K562 (cell line): Measurements from ENCODE around the gene CTSF. TPM values are rescaled to one million over a fixed set of nuclear protein-coding genes. Genes with fewer than 3 reads are reported as not detected.
A peak's percentile ranks its signal among the peaks of the same experiment; 100 is the strongest.

Source experiments
- ATAC-seq: fragments of 200-7000 bp; cut with Tn5 transposase; 3 replicates; pipeline ENCODE4 v1.9.1; 2020; ENCODE audit warnings: moderate library complexity
- BruUV-seq: library from RNA; stranded (reverse); fragments of 400-500 nt; replicated peaks from 2 replicates; lab custom pipeline; 2021; lab: Mats Ljungman, UMichigan
- CTCF ChIA-PET: fragments of 300-600 bp; formaldehyde crosslinking; extraction: SDS; loops from one replicate; lab custom pipeline; 2021; ENCODE audit warnings: low intra/inter-chr PET ratio; lab: Yijun Ruan, JAX
- POLR2A ChIA-PET: fragments of 300-600, 350-650 bp; sonication (Branson Sonifier 250); formaldehyde crosslinking; extraction: SDS; loops from one replicate; lab custom pipeline; 2021; ENCODE audit warnings: antibody characterized with exemption, inconsistent platforms; lab: Yijun Ruan, JAX
- DNase-seq, 4 experiments: peaks; one replicate each; pipeline versions ENCODE4 v3.0.0 to v3.0.0-alpha.2; 2011 to 2018; ENCODE audit warnings: low spot score in 3 of 4, mixed read lengths in 3 of 4; ENCODE audit errors: extremely low read depth in 1 of 4
- FAIRE-seq: peaks from 2 replicates; lab custom pipeline; 2011; peaks lifted over from hg19 to GRCh38; lab: Jason Lieb, UNC
- H2AFZ ChIP-seq: 2 replicates; pipeline ENCODE4 v1.6.0; 2011; ENCODE audit warnings: low read depth, low read length, control low read depth, inconsistent platforms
- H3K27ac ChIP-seq: fragments of 200-600 bp; 3 replicates; pipeline ENCODE4 v1.8.0; 2011; ENCODE audit warnings: low read depth, mild to moderate bottlenecking, control low read depth, inconsistent platforms, low read length, moderate library complexity, mixed read lengths; ENCODE audit errors: extremely low read depth
- H3K27me3 ChIP-seq, 2 experiments: fragments of 300-600 bp in 1 of 2; 2 replicates in 1 of 2; 3 replicates in 1 of 2; pipeline versions ENCODE4 v1.6.0 to v1.8.0; 2011; ENCODE audit warnings: inconsistent platforms in 2 of 2, low read length in 2 of 2, mild to moderate bottlenecking in 1 of 2, mixed read lengths in 1 of 2, moderate library complexity in 1 of 2; ENCODE audit not compliant: control insufficient read depth in 2 of 2, insufficient read depth in 2 of 2
- H3K36me3 ChIP-seq: fragments of 300-600 bp; 3 replicates; pipeline ENCODE4 v1.8.0; 2011; ENCODE audit warnings: mild to moderate bottlenecking, low read length, inconsistent platforms; ENCODE audit not compliant: control insufficient read depth, insufficient read depth
- H3K4me1 ChIP-seq, 2 experiments: fragments of 200-600 bp in 1 of 2; replicated peaks in 1 of 2; 2 replicates in 1 of 2; 3 replicates in 1 of 2; pipeline versions ENCODE4 v1.5.1 to v1.8.0; 2011; ENCODE audit warnings: inconsistent platforms in 2 of 2, low read length in 2 of 2, mild to moderate bottlenecking in 1 of 2, mixed read lengths in 1 of 2, moderate library complexity in 1 of 2; ENCODE audit not compliant: control insufficient read depth in 2 of 2, insufficient read depth in 2 of 2
- H3K4me2 ChIP-seq: 2 replicates; pipeline ENCODE4 v1.6.1; 2011; ENCODE audit warnings: low read length, control low read depth, inconsistent platforms, mixed read lengths; ENCODE audit not compliant: insufficient read depth
- H3K4me3 ChIP-seq: fragments of 200-600 bp; sonication (generic), shearing (Covaris generic); 2 replicates; pipeline ENCODE4 v1.5.1; 2016; ENCODE audit warnings: control low read depth, inconsistent platforms
- H3K79me2 ChIP-seq: fragments of 200-600 bp; 3 replicates; pipeline ENCODE4 v1.8.0; 2011; ENCODE audit warnings: low read length, inconsistent platforms; ENCODE audit not compliant: control insufficient read depth, insufficient read depth
- H3K9ac ChIP-seq, 2 experiments: 2 replicates each; pipeline versions ENCODE4 v1.6.0 to v1.6.1; 2011; ENCODE audit warnings: low read depth in 2 of 2, low read length in 2 of 2, control low read depth in 1 of 2, inconsistent platforms in 1 of 2, mild to moderate bottlenecking in 1 of 2, mixed read lengths in 1 of 2; ENCODE audit not compliant: insufficient read depth in 1 of 2
- H3K9me1 ChIP-seq: one replicate; pipeline ENCODE4 v1.6.0; 2011; ENCODE audit warnings: inconsistent platforms, mild to moderate bottlenecking, low read length, moderate library complexity; ENCODE audit not compliant: control insufficient read depth, insufficient read depth
- H3K9me3 ChIP-seq: replicated peaks from 2 replicates; pipeline ENCODE4 v1.5.1; 2011; ENCODE audit warnings: low read depth, low read length, inconsistent platforms; ENCODE audit not compliant: control insufficient read depth, insufficient read depth
- H4K20me1 ChIP-seq: replicated peaks from 2 replicates; pipeline ENCODE4 v1.6.1; 2011; ENCODE audit warnings: low read length, inconsistent platforms, mixed read lengths; ENCODE audit not compliant: control insufficient read depth, insufficient read depth
- KLF13 ChIP-seq: fragments of 450-650 bp; IDR thresholded peaks from 2 replicates; pipeline ENCODE4 v1.6.1; 2016; ENCODE audit warnings: missing genetic modification characterization, low read depth, mild to moderate bottlenecking, missing compliant biosample characterization, moderate library complexity, borderline replicate concordance
- NFIC ChIP-seq: fragments of 450-650 bp; IDR thresholded peaks from 2 replicates; pipeline ENCODE4 v1.6.1; 2017; ENCODE audit warnings: mild to moderate bottlenecking, inconsistent platforms
- WGBS: fragments of 100-300 bp; shearing (Covaris generic); methylation state at CpG from one replicate; pipeline ENCODE4 v1.1.6; 2016; ENCODE audit warnings: low coverage, mixed read lengths; ENCODE audit not compliant: insufficient coverage; ENCODE audit errors: missing lambda C conversion rate; 5-methylcytosine and 5-hydroxymethylcytosine counted together
- in situ Hi-C: fragments of 300-500 bp; cut with MboI; formaldehyde crosslinking; loops from 4 replicates; pipeline ENCODE4 v1.15.0; 2018; ENCODE audit warnings: inconsistent platforms, mixed read lengths
- intact Hi-C: fragments of 100-400 bp; cut with micrococcal nuclease; formaldehyde crosslinking; loops from 2 replicates; pipeline ENCODE4 v1.14.2; 2022
- polyA plus RNA-seq, 8 experiments: library from polyadenylated mRNA; depleted of rRNA in 4 of 8; stranded (reverse) in 5 of 8; unstranded in 3 of 8; fragments of >200 nt; fragmentation: Nextera tagmentation in 2 of 8; fragmentation: Illumina TruSeq in 1 of 8; extraction: Ambion mirVana in 2 of 8; extraction: Trizol in 1 of 8; gene quantifications; 2 replicates each; pipeline versions ENCODE4 v1.2.1 to v1.2.3, GENCODE V29; 2011 to 2014; ENCODE audit warnings: inconsistent platforms in 1 of 8, missing spikeins in 1 of 8
- total RNA-seq, 7 experiments: library from RNA; depleted of rRNA in 6 of 7; stranded (reverse); fragments of >200 nt in 6 of 7; fragmentation: Illumina TruSeq in 2 of 7; extraction: Trizol in 2 of 7; gene quantifications; 2 replicates each; pipeline versions ENCODE4 v1.2.1 to v1.2.3, GENCODE V29; 2011 to 2021; ENCODE audit warnings: low replicate concordance in 1 of 7
- TF ChIP-seq, protein P1 (sequence below): fragments of 250-450 bp; sonication (Bioruptor Pico); IDR thresholded peaks from 2 replicates; pipeline ENCODE4 v1.4.0; 2020; ENCODE audit warnings: mild to moderate bottlenecking, moderate library complexity

Gene CTSF
- total and polyA plus RNA-seq, 9 of the 15 experiments (the other 6 are each of a cell fraction or from before 2014, with no cell fraction given) = 0.41 to 10.5 (median 3.8) TPM

- TF ChIP-seq, protein P1, sequence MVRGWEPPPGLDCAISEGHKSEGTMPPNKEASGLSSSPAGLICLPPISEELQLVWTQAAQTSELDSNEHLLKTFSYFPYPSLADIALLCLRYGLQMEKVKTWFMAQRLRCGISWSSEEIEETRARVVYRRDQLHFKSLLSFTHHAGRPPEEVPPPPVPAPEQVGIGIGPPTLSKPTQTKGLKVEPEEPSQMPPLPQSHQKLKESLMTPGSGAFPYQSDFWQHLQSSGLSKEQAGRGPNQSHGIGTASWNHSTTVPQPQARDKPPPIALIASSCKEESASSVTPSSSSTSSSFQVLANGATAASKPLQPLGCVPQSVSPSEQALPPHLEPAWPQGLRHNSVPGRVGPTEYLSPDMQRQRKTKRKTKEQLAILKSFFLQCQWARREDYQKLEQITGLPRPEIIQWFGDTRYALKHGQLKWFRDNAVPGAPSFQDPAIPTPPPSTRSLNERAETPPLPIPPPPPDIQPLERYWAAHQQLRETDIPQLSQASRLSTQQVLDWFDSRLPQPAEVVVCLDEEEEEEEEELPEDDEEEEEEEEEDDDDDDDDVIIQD (CRISPR knock-in tag) = no peak
- peak; percentile 47 for TF ChIP-seq NFIC
- H3K9ac ChIP-seq = peak overlapping the region in 1 of 2 experiments; percentile 74; a peak in 2 of 4 replicates
- peaks cover 5 to 23% of the 10 kb centered on the region in 2 experiments; a peak in 4 of 5 replicates for H3K4me1 ChIP-seq
- no peaks in the 10 kb centered on the region for H3K79me2 ChIP-seq
- H3K27me3 ChIP-seq = no peaks in the 10 kb centered on the region
- no TSS peak for BruUV-seq
- intact Hi-C loops (no loop called here), in situ Hi-C loops (loop anchor here (10.0 kb wide), 1 partner anchor 259 kb away; no protein-coding TSS in a partner anchor)
- ChIA-PET CTCF (no interaction called here), POLR2A (no interaction called here)
- no peaks in the 10 kb centered on the region for H4K20me1 ChIP-seq
- H3K4me3 ChIP-seq = no peak overlapping the region
- no peaks in the 10 kb centered on the region for H3K36me3 ChIP-seq
- no peaks in the 10 kb centered on the region for H3K9me1 ChIP-seq
- DNase-seq (no peak), ATAC-seq (no peak), FAIRE-seq (no peak)
- H3K9me3 ChIP-seq = no peaks in the 10 kb centered on the region
- 34% methylated on average over 7 of the region's 7 CpGs for WGBS
- H2AFZ ChIP-seq = no peak overlapping the region
- no peak overlapping the region for H3K4me2 ChIP-seq
- H3K27ac ChIP-seq = no peak overlapping the region
Measured at GRCh38 chr11:66556086-66556485, 12.3 kb downstream of the CTSF start.

DNA sequence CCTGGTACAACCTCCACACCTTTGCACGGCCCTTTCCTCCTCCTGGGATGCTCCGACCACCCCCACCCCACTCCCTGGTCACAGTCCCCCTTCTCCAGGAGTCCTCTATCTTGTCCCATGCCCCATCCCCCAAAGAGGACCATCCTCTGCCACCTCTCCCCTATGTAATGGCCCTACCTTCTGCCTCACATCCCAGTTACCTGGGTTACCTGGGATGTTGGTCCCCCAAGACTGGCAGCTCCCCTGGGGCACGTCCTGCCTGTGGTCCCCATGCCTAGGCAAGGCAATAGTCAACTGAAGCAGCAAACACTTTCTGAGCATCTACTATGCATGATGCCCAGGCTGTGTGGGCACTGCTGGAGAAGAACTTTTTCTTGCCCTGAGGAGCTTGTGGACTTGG lies 13.0 kb downstream of the CTSF start:
- no peak for TF ChIP-seq KLF13 (tag)
- DNase-seq (no peak), FAIRE-seq (no peak), ATAC-seq (no peak)
- no TSS peak for BruUV-seq
- in situ Hi-C loops (loop anchor here (10.0 kb wide), 1 partner anchor 259 kb away; no protein-coding TSS in a partner anchor), intact Hi-C loops (no loop called here)
- no peaks in the 10 kb centered on the region for H3K27me3 ChIP-seq
- CTCF ChIA-PET = no interaction called here
- POLR2A ChIA-PET = interaction anchor here (0.9 kb wide), 1 partner anchor 9 kb away, joined by 3 read pairs; no protein-coding TSS in a partner anchor
- H3K27ac ChIP-seq = no peak overlapping the region
- 10% methylated on average over 2 of the region's 3 CpGs for WGBS
- no peak overlapping the region for H3K4me2 ChIP-seq
- H4K20me1 ChIP-seq = no peaks in the 10 kb centered on the region
- no peak overlapping the region for H2AFZ ChIP-seq
- H3K4me1 ChIP-seq = peaks cover 5 to 22% of the 10 kb centered on the region in 2 experiments; a peak in 4 of 5 replicates
- H3K79me2 ChIP-seq = no peaks in the 10 kb centered on the region
- no peak overlapping the region for H3K4me3 ChIP-seq
- H3K9ac ChIP-seq = peak overlapping the region in 1 of 2 experiments; percentile 0; a peak in 1 of 4 replicates
- H3K9me1 ChIP-seq = no peaks in the 10 kb centered on the region
- H3K36me3 ChIP-seq = no peaks in the 10 kb centered on the region
- no peaks in the 10 kb centered on the region for H3K9me3 ChIP-seq
